Astrocyte of the cerebellum (primary cell): ENCODE data around the gene TENT4B.
"Not testable (repeated sequence)": the region's sequence is repeated elsewhere in the genome, so short reads cannot be mapped to it uniquely, and the experiment has no call there.

Source experiments
- DNase-seq: peaks from one replicate; pipeline ENCODE4 v3.0.0-alpha.2; 2011; ENCODE audit warnings: low read depth
- H3K4me3 ChIP-seq: 2 replicates; pipeline ENCODE4 v1.5.1; 2011; ENCODE audit warnings: mild to moderate bottlenecking, low read depth, low read length, moderate library complexity
- CTCF ChIP-seq: IDR thresholded peaks from 2 replicates; pipeline ENCODE4 v1.5.1; 2012; ENCODE audit warnings: low read length, low read depth, moderate library complexity, mild to moderate bottlenecking; ENCODE audit errors: missing control alignments
- in situ Hi-C: cut with HindIII; loops from 2 replicates; pipeline ENCODE4 v1.10.0; 2017; ENCODE audit warnings: low sequenced_read_pairs

Gene TENT4B

GRCh38 chr16:50235581-50235980 lies 82.5 kb downstream of the TENT4B start:
- no peak for DNase-seq
- no peak overlapping the region for H3K4me3 ChIP-seq
- in situ Hi-C loops, result no loop called here
- no peak for TF ChIP-seq CTCF

GRCh38 chr16:50238314-50238713 lies 85.2 kb downstream of the TENT4B start:
- TF ChIP-seq CTCF, result no peak
- no peak for DNase-seq
- in situ Hi-C loops, result no loop called here
- H3K4me3 ChIP-seq, result no peak overlapping the region

- no peak overlapping the region for H3K4me3 ChIP-seq
- TF ChIP-seq CTCF, result no peak
- DNase-seq, result no peak
- in situ Hi-C loops, result no loop called here
These were observed 85.8 kb downstream of the TENT4B start for GRCh38 chr16:50238868-50239301.

GRCh38 chr16:50243024-50243423 lies 89.9 kb downstream of the TENT4B start:
- H3K4me3 ChIP-seq, DNase-seq, in situ Hi-C loops: not testable (repeated sequence)

- no peak overlapping the region for H3K4me3 ChIP-seq
- DNase-seq, result no peak
- no peak for TF ChIP-seq CTCF
- in situ Hi-C loops, result no loop called here
These were observed 91.0 kb downstream of the TENT4B start for GRCh38 chr16:50244140-50244503.

GRCh38 chr16:50244504-50245416 lies 91.7 kb downstream of the TENT4B start:
- H3K4me3 ChIP-seq, result peak overlapping the region; percentile 44
- DNase-seq, result no peak
- in situ Hi-C loops, result no loop called here
- TF ChIP-seq CTCF, result no peak
